ENCODE data around the gene PLBD1. TPM values are rescaled to one million over a fixed set of nuclear protein-coding genes. Genes with fewer than 3 reads are reported as not detected.

PLBD1 gene
- total RNA-seq, 2 donors from 2014 or later = 4.6 to 14.5 TPM

- TF ChIP-seq POLR2A (IDR thresholded peaks at IDR 0.05) = no peak
- TF ChIP-seq, protein P1, sequence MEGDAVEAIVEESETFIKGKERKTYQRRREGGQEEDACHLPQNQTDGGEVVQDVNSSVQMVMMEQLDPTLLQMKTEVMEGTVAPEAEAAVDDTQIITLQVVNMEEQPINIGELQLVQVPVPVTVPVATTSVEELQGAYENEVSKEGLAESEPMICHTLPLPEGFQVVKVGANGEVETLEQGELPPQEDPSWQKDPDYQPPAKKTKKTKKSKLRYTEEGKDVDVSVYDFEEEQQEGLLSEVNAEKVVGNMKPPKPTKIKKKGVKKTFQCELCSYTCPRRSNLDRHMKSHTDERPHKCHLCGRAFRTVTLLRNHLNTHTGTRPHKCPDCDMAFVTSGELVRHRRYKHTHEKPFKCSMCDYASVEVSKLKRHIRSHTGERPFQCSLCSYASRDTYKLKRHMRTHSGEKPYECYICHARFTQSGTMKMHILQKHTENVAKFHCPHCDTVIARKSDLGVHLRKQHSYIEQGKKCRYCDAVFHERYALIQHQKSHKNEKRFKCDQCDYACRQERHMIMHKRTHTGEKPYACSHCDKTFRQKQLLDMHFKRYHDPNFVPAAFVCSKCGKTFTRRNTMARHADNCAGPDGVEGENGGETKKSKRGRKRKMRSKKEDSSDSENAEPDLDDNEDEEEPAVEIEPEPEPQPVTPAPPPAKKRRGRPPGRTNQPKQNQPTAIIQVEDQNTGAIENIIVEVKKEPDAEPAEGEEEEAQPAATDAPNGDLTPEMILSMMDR (IDR thresholded peaks at IDR 0.05) = no peak
- peaks cover 0 to 22% (median 0%) of the 10 kb centered on the region in 3 donors for H3K9me3 ChIP-seq
- no peaks in the 10 kb centered on the region for H3K27me3 ChIP-seq
- intact Hi-C loops (cut with DNase I) = no loop called here
- no peaks in the 10 kb centered on the region for H3K4me1 ChIP-seq
- H3K27ac ChIP-seq = no peak overlapping the region
- H3K4me3 ChIP-seq = no peak overlapping the region
- ATAC-seq (no peak), DNase-seq (no peak)
- WGBS, 2 donors = 100% methylated on average over 1 of the region's 1 CpG
- peaks cover 9 to 14% of the 10 kb centered on the region in 2 donors for H3K36me3 ChIP-seq (replicated peaks in 1 of 2; ENCODE audit: insufficient read depth in 1 of 2, low read depth in 2 of 2)
Measured at GRCh38 chr12:14471497-14471896, 96.2 kb downstream of the PLBD1 start.

- DNase-seq (no peak), ATAC-seq (no peak)
- 93 to 97% methylated on average over 5 of the region's 5 CpGs for WGBS, 2 donors
- intact Hi-C loops (cut with DNase I) = no loop called here
- H3K27me3 ChIP-seq = no peaks in the 10 kb centered on the region
- no peak overlapping the region for H3K27ac ChIP-seq
- no peak for TF ChIP-seq POLR2A (IDR thresholded peaks at IDR 0.05)
- TF ChIP-seq, protein P1 (IDR thresholded peaks at IDR 0.05) = no peak
- peaks cover 7 to 18% of the 10 kb centered on the region in 2 donors for H3K36me3 ChIP-seq (replicated peaks in 1 of 2; ENCODE audit: insufficient read depth in 1 of 2, low read depth in 2 of 2)
- H3K9me3 ChIP-seq = no peaks in the 10 kb centered on the region
- H3K4me1 ChIP-seq = no peaks in the 10 kb centered on the region
- H3K4me3 ChIP-seq = no peak overlapping the region
Measured at GRCh38 chr12:14460212-14460841, 107.4 kb downstream of the PLBD1 start.

DNA sequence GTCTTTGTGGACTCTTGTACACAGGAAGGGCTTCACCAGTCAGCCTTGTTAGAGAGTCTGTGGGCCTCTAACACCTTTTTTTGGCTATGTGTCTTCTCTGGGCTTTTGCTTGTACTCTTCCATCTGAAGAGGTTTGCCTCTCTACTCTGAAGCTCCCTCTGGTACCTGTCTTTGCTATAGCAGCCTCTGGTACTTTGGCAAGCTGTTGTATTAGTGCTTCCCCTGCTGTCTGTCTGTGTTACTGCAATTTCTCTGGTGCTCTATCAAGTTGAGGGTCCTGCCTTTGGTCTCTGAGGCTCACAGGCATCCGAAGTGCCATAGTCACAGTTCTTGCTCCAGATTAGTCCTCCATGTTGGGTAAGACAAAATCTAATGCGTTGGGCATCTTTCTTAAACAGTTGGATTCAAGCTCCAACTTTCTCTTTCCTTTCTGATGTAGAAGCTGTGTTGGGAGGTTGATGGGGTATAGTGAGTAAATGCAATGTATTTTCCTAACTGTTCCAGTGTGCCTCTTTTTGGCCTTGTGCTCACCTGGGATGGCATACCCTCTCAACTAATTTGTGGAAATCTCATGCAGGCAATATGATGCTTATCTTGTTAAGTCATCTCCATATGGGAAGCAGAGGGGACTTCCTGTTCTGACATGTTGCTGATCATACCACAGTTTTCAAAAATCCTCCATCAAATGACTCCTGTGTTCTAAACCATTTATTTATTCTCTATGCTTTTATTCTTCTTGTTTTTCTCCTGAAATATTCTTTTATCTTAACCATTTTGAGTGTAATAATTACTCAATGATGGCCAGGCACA lies 113.4 kb downstream of the PLBD1 start:
- peaks cover 0 to 6% of the 10 kb centered on the region in 2 donors for H3K36me3 ChIP-seq (replicated peaks in 1 of 2; ENCODE audit: insufficient read depth in 1 of 2, low read depth in 2 of 2)
- peak; percentile 52 for ATAC-seq
- WGBS, 2 donors = 67 to 82% methylated on average over 2 of the region's 2 CpGs

More for the DNA sequence above, 113.4 kb downstream of the PLBD1 start:
- DNase-seq = peak in 2 of 4 donors; percentile 18 to 23
- H3K27me3 ChIP-seq = no peaks in the 10 kb centered on the region
- no peaks in the 10 kb centered on the region for H3K4me1 ChIP-seq
- H3K27ac ChIP-seq = no peak overlapping the region
- no peaks in the 10 kb centered on the region for H3K9me3 ChIP-seq
- H3K4me3 ChIP-seq = no peak overlapping the region
- TF ChIP-seq POLR2A (IDR thresholded peaks at IDR 0.05) = no peak
- TF ChIP-seq, protein P1 (IDR thresholded peaks at IDR 0.05) = peak in 6 of 7 experiments; percentile 9 to 67 (median 54)
- intact Hi-C loops (cut with DNase I) = no loop called here

Small RNAs within 50 kb of the gene (small RNA-seq; reads per million reads assigned to genes)
- not detected for gene RN7SKP134

Other genes with a start within 250 kb of the PLBD1 start
- 10 to 100 TPM; 37.6 to 80.8 TPM for gene ATF7IP, start 202.2 kb downstream of the PLBD1 start, total RNA-seq
- gene GUCY2C, start 128.7 kb upstream of the PLBD1 start, total RNA-seq = not detected
- 10 to 100 TPM in 1 of 2 donors, 1 to 10 TPM in 1; 8.6 to 14.8 TPM for gene WBP11, start 235.6 kb upstream of the PLBD1 start, total RNA-seq
- 1 to 10 TPM in 1 of 2 donors, not detected in 1; 1.8 TPM for gene C12orf60, start 235.8 kb upstream of the PLBD1 start, total RNA-seq
- 1 to 10 TPM; 1.3 to 4.3 TPM for gene SMCO3, start 246.3 kb upstream of the PLBD1 start, total RNA-seq

All from body of pancreas (tissue), 4 donors.